HCT116 (cell line): ENCODE measurements around the gene BMERB1.

Experiments used
- CEBPB ChIP-seq: IDR thresholded peaks from 2 replicates; pipeline ENCODE4 v1.6.1; 2012; ENCODE audit warnings: low read depth
- ELF1 ChIP-seq: IDR thresholded peaks from 2 replicates; pipeline ENCODE4 v1.6.1; 2012; ENCODE audit warnings: low read depth, borderline replicate concordance
- POLR2A ChIP-seq: IDR thresholded peaks from 2 replicates; pipeline ENCODE4 v1.7.0; 2011; ENCODE audit warnings: borderline replicate concordance; ENCODE audit not compliant: insufficient read depth, insufficient read length; ENCODE audit errors: extremely low read depth
- POLR2AphosphoS5 ChIP-seq: IDR thresholded peaks from 2 replicates; pipeline ENCODE4 v1.6.1; 2011; ENCODE audit warnings: mild to moderate bottlenecking, low read depth, low read length, moderate library complexity
- RAD21 ChIP-seq: IDR thresholded peaks from 2 replicates; pipeline ENCODE4 v1.6.1; 2012; ENCODE audit warnings: low read depth, mild to moderate bottlenecking
- REST ChIP-seq: IDR thresholded peaks from 2 replicates; pipeline ENCODE4 v1.6.1; 2012; ENCODE audit warnings: low read depth
- SIN3A ChIP-seq: IDR thresholded peaks from 2 replicates; pipeline ENCODE4 v1.6.1; 2012; ENCODE audit warnings: low read depth
- TCF7L2 ChIP-seq: IDR thresholded peaks from 2 replicates; pipeline ENCODE4 v1.7.0; 2011; ENCODE audit warnings: borderline replicate concordance, inconsistent platforms; ENCODE audit not compliant: insufficient read depth, insufficient read length; ENCODE audit errors: extremely low read depth
- YY1 ChIP-seq: IDR thresholded peaks from 2 replicates; pipeline ENCODE4 v1.6.1; 2011; ENCODE audit warnings: low read length, low read depth, moderate library complexity, mild to moderate bottlenecking; ENCODE audit not compliant: insufficient replicate concordance; ENCODE audit errors: extremely low read depth
- ZNF274 ChIP-seq: fragments of 200-500 bp; sonication (Bioruptor generic); IDR thresholded peaks from 2 replicates; pipeline ENCODE4 v1.6.1; 2014; ENCODE audit warnings: mild to moderate bottlenecking, low read depth, low read length, inconsistent platforms
- TF ChIP-seq, protein P1 (sequence below), 3 experiments: fragments of 200-600 bp in 1 of 3; sonication (generic) in 1 of 3; IDR thresholded peaks in 2 of 3; conservative IDR thresholded peaks in 1 of 3; 2 replicates each; pipeline ENCODE4 v1.5.1; 2012 to 2017; ENCODE audit warnings: low read depth in 2 of 3, low read length in 2 of 3, antibody characterized with exemption in 1 of 3, borderline replicate concordance in 1 of 3, control low read depth in 1 of 3, mild to moderate bottlenecking in 1 of 3, mixed read lengths in 1 of 3, mixed run types in 1 of 3, moderate library complexity in 1 of 3; ENCODE audit not compliant: insufficient read depth in 1 of 3
- TF ChIP-seq, protein P2 (sequence below): IDR thresholded peaks from 2 replicates; pipeline ENCODE4 v1.6.1; 2011; ENCODE audit warnings: mild to moderate bottlenecking, low read length, moderate library complexity; ENCODE audit not compliant: insufficient replicate concordance; ENCODE audit errors: extremely low read depth
- TF ChIP-seq, protein P3 (sequence below): IDR thresholded peaks from 2 replicates; pipeline ENCODE4 v1.6.1; 2012

GRCh38 chr16:15523939-15524338 is 89.6 kb downstream of the BMERB1 start:
- TF ChIP-seq, protein P1, sequence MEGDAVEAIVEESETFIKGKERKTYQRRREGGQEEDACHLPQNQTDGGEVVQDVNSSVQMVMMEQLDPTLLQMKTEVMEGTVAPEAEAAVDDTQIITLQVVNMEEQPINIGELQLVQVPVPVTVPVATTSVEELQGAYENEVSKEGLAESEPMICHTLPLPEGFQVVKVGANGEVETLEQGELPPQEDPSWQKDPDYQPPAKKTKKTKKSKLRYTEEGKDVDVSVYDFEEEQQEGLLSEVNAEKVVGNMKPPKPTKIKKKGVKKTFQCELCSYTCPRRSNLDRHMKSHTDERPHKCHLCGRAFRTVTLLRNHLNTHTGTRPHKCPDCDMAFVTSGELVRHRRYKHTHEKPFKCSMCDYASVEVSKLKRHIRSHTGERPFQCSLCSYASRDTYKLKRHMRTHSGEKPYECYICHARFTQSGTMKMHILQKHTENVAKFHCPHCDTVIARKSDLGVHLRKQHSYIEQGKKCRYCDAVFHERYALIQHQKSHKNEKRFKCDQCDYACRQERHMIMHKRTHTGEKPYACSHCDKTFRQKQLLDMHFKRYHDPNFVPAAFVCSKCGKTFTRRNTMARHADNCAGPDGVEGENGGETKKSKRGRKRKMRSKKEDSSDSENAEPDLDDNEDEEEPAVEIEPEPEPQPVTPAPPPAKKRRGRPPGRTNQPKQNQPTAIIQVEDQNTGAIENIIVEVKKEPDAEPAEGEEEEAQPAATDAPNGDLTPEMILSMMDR (IDR thresholded peaks at IDR 0.05 in 2 of 3, conservative IDR thresholded peaks at IDR 0.05 in 1 of 3; ENCODE audit: borderline replicate concordance in 1 of 3, insufficient read depth in 1 of 3, low read depth in 2 of 3, low read length in 2 of 3), result no peak
- TF ChIP-seq POLR2AphosphoS5 (no peak), REST (no peak), CEBPB (no peak), YY1 (no peak), POLR2A (no peak), ZNF274 (no peak), TCF7L2 (no peak), SIN3A (no peak), RAD21 (no peak), ELF1 (no peak)
- TF ChIP-seq, protein P2, sequence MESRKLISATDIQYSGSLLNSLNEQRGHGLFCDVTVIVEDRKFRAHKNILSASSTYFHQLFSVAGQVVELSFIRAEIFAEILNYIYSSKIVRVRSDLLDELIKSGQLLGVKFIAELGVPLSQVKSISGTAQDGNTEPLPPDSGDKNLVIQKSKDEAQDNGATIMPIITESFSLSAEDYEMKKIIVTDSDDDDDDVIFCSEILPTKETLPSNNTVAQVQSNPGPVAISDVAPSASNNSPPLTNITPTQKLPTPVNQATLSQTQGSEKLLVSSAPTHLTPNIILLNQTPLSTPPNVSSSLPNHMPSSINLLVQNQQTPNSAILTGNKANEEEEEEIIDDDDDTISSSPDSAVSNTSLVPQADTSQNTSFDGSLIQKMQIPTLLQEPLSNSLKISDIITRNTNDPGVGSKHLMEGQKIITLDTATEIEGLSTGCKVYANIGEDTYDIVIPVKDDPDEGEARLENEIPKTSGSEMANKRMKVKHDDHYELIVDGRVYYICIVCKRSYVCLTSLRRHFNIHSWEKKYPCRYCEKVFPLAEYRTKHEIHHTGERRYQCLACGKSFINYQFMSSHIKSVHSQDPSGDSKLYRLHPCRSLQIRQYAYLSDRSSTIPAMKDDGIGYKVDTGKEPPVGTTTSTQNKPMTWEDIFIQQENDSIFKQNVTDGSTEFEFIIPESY, result no peak
- TF ChIP-seq, protein P3, sequence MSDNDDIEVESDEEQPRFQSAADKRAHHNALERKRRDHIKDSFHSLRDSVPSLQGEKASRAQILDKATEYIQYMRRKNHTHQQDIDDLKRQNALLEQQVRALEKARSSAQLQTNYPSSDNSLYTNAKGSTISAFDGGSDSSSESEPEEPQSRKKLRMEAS, result no peak
